ENCODE measurements around the gene NF2. TPM values are rescaled to one million over a fixed set of nuclear protein-coding genes. Genes with fewer than 3 reads are reported as not detected.

Gene NF2
- total RNA-seq, 4 donors from 2014 or later = 39.8 to 61.0 (median 45.1) TPM

- H3K4me3 ChIP-seq = no peak overlapping the region
- WGBS, 2 donors (ENCODE audit: low coverage in 1 of 2) = 93% methylated on average over 3 of the region's 13 CpGs; no CpG with 5 or more reads in 1 of the 2 donors
- H3K4me1 ChIP-seq = peaks cover 0 to 14% (median 0%) of the 10 kb centered on the region in 3 donors
- no peak for ATAC-seq
- no peaks in the 10 kb centered on the region for H3K9me3 ChIP-seq
- H3K27me3 ChIP-seq = no peaks in the 10 kb centered on the region
- H3K36me3 ChIP-seq = peaks cover 0 to 81% of the 10 kb centered on the region in 2 donors
- TF ChIP-seq EP300 (IDR thresholded peaks at IDR 0.05) (no peak), POLR2AphosphoS5 (IDR thresholded peaks at IDR 0.05) (no peak), CTCF (IDR thresholded peaks at IDR 0.05) (no peak)
- no peak overlapping the region for H3K27ac ChIP-seq
Observed at GRCh38 chr22:29691636-29692326, 88.3 kb downstream of the NF2 start.

GRCh38 chr22:29692327-29692640 lies 88.9 kb downstream of the NF2 start:
- peaks cover 0 to 81% of the 10 kb centered on the region in 2 donors for H3K36me3 ChIP-seq
- ATAC-seq = no peak
- TF ChIP-seq POLR2A (IDR thresholded peaks at IDR 0.05) = no peak
- no peak for TF ChIP-seq EP300 (IDR thresholded peaks at IDR 0.05)
- no peak for TF ChIP-seq CTCF (IDR thresholded peaks at IDR 0.05)
- TF ChIP-seq POLR2AphosphoS5 (IDR thresholded peaks at IDR 0.05) = no peak
- H3K27me3 ChIP-seq = no peaks in the 10 kb centered on the region
- H3K27ac ChIP-seq = no peak overlapping the region
- H3K9me3 ChIP-seq = no peaks in the 10 kb centered on the region
- peaks cover 0 to 14% (median 0%) of the 10 kb centered on the region in 3 donors for H3K4me1 ChIP-seq
- no peak overlapping the region for H3K4me3 ChIP-seq
- no CpG with 5 or more reads among the region's 4 CpGs for WGBS, 2 donors (ENCODE audit: low coverage in 1 of 2)

- Histone ChIP-seq H3K27ac (no peak overlapping the region), H3K36me3 (peaks cover 0 to 81% of the 10 kb centered on the region in 2 donors), H3K9me3 (no peaks in the 10 kb centered on the region), H3K4me1 (peaks cover 0 to 14% (median 0%) of the 10 kb centered on the region in 3 donors), H3K27me3 (no peaks in the 10 kb centered on the region), H3K4me3 (no peak overlapping the region)
- WGBS, 2 donors (ENCODE audit: low coverage in 1 of 2) = 41 to 100% methylated on average over 2 to 3 of the region's 8 CpGs
- TF ChIP-seq POLR2A (IDR thresholded peaks at IDR 0.05) (no peak), CTCF (IDR thresholded peaks at IDR 0.05) (no peak), POLR2AphosphoS5 (IDR thresholded peaks at IDR 0.05) (no peak), EP300 (IDR thresholded peaks at IDR 0.05) (no peak)
- no peak for ATAC-seq
Observed at GRCh38 chr22:29693161-29693560, 89.7 kb downstream of the NF2 start.

- WGBS, 2 donors (ENCODE audit: low coverage in 1 of 2) = 65 to 100% methylated on average over 1 to 6 of the region's 9 CpGs
- H3K27me3 ChIP-seq = no peaks in the 10 kb centered on the region
- peaks cover 0 to 77% of the 10 kb centered on the region in 2 donors for H3K36me3 ChIP-seq
- peak; percentile 10 for ATAC-seq
- no peak overlapping the region for H3K4me3 ChIP-seq
- H3K4me1 ChIP-seq = peaks cover 0 to 14% (median 0%) of the 10 kb centered on the region in 3 donors
- no peaks in the 10 kb centered on the region for H3K9me3 ChIP-seq
- TF ChIP-seq EP300 (IDR thresholded peaks at IDR 0.05) (no peak), POLR2AphosphoS5 (IDR thresholded peaks at IDR 0.05) (no peak), CTCF (IDR thresholded peaks at IDR 0.05) (no peak), POLR2A (IDR thresholded peaks at IDR 0.05) (no peak)
- no peak overlapping the region for H3K27ac ChIP-seq
Observed at GRCh38 chr22:29693671-29694070, 90.2 kb downstream of the NF2 start.

Data from gastroesophageal sphincter (tissue), 4 donors.